Colonic mucosa (tissue), 4 donors: ENCODE results near the gene IMMP2L. TPM values are rescaled to one million over a fixed set of nuclear protein-coding genes. Genes with fewer than 3 reads are reported as not detected.

Experiments
- DNase-seq: peaks from one replicate; pipeline ENCODE4 v3.0.0-alpha.2; 2020
- H3K27ac ChIP-seq: fragments of 200-600 bp; one replicate; pipeline ENCODE4 v1.8.0; 2021
- H3K27me3 ChIP-seq: fragments of 200-600 bp; one replicate; pipeline ENCODE4 v1.8.0; 2021
- H3K36me3 ChIP-seq: fragments of 200-600 bp; one replicate; pipeline ENCODE4 v1.8.0; 2021
- H3K4me1 ChIP-seq: fragments of 200-600 bp; one replicate; pipeline ENCODE4 v1.8.0; 2021; ENCODE audit warnings: mild to moderate bottlenecking
- H3K4me3 ChIP-seq: fragments of 200-600 bp; one replicate; pipeline ENCODE4 v1.8.0; 2021
- H3K9ac ChIP-seq, 2 donors: one replicate each; pipeline ENCODE4 v1.7.0; 2013; ENCODE audit warnings: control low read depth in 2 of 2, low read depth in 2 of 2, low read length in 2 of 2
- H3K9me3 ChIP-seq: fragments of 200-600 bp; one replicate; pipeline ENCODE4 v1.8.0; 2021
- CTCF ChIP-seq: fragments of 200-600 bp; IDR thresholded peaks from one replicate; pipeline ENCODE4 v1.8.0; 2022; ENCODE audit warnings: antibody characterized with exemption, mild to moderate bottlenecking
- intact Hi-C: fragments of 100-400 bp; cut with DNase I; formaldehyde crosslinking; loops from one replicate; pipeline ENCODE4 v1.14.1; 2022
- total RNA-seq, 2 donors: library from RNA; stranded (reverse); fragmentation: NEBNext Ultra II Directional in 1 of 2; extraction: Animal tissue kit (Norgen Biotek cat#: 25700) in 1 of 2; gene quantifications; one replicate each; pipeline ENCODE4 v1.2.1, GENCODE V29; 2021
- donor health status: healthy.
- donor health status: DM: no; HTN: no; CAD: no.
- donor health status: DM: no; HTN: no; CAD: no.

Gene IMMP2L
- total RNA-seq, 2 donors from 2014 or later = 13.4 to 15.4 TPM

DNA sequence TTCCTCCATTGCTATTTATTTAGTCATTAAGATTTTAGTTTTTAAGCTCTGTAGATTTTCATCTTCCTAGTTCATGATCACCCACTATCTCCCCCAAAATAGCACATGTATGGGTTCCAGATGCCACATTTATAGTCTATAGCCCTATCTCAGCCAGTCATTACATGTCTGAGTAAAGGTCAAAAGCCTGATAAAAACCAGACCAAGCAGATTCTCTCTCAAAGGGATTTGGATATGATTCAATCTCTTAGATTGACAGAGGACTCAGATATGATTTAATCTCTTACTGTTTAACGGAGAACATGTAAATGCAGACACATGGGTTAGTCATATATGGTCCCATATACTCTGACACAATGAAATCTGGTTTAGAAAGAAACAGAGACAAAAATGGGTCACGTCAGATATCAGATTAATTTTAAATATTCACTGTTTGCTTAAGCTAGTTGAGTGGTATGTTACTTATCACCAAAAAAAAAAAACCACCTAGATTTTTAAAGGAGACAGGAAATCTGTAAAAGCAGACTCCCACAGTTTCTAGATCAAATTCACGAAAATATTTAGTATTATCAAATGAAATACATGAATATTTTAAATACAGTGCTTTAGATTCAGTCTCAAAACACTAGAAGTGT, 578.4 kb downstream of the IMMP2L start:
- no peak overlapping the region for H3K4me3 ChIP-seq
- no peaks in the 10 kb centered on the region for H3K9me3 ChIP-seq
- no peak for DNase-seq
- no peaks in the 10 kb centered on the region for H3K4me1 ChIP-seq
- no peak overlapping the region for H3K9ac ChIP-seq
- no peaks in the 10 kb centered on the region for H3K27me3 ChIP-seq
- intact Hi-C loops = no loop called here
- H3K27ac ChIP-seq = no peak overlapping the region
- H3K36me3 ChIP-seq = no peaks in the 10 kb centered on the region
- TF ChIP-seq CTCF = no peak

DNA sequence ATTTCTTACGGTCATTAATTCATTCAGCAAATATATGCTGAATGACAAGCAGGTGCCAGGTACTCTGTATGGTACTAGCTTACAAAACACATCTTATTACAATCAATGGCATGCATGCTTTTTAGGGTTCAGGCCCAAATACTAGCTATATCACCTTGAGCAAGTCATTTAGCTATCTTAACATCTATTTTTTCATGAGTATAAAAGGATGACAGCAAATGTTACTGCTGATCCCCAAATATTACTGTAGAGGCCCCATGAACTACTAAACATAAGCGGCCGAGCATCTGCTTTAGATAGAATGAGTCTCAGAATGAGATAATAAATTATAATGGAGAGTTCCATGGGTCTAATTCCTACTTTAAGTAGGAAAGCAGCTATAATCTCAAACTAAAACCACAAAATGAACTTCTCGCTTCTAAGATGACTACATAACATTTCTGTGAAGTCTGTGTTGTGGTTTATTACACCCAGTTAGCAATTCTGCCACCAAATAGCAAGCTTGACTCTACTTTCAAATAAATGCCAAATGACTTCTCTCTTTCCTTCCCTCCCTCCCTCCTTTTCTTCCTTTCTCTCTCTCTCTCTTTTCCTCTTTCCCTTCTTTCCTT, 585.1 kb downstream of the IMMP2L start:
- no peaks in the 10 kb centered on the region for H3K36me3 ChIP-seq
- no peaks in the 10 kb centered on the region for H3K4me1 ChIP-seq
- TF ChIP-seq CTCF = no peak
- no peak for DNase-seq
- no peaks in the 10 kb centered on the region for H3K9me3 ChIP-seq
- H3K9ac ChIP-seq = no peak overlapping the region
- no peaks in the 10 kb centered on the region for H3K27me3 ChIP-seq
- intact Hi-C loops = no loop called here
- H3K27ac ChIP-seq = no peak overlapping the region
- no peak overlapping the region for H3K4me3 ChIP-seq

DNA sequence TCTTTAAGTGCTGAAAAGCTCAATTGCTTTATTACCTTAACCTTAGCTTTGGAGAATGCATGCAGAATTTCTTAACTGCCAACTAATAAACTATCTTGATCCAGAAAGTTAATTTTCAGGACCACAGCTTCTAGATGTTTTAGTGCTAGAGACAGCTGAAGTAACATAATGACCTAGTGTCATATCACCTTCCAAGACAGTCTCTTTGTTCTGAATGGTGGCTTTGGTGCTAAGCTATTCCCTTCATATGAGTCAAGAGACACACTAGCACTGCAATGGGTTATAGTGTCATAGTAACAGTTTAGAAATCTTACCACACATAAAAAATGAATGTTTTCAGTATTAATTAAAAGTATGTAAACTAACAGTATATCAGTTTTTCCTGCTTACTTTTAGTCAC, 586.8 kb downstream of the IMMP2L start:
- Histone ChIP-seq H3K27ac (no peak overlapping the region), H3K4me1 (no peaks in the 10 kb centered on the region), H3K27me3 (no peaks in the 10 kb centered on the region), H3K9me3 (no peaks in the 10 kb centered on the region), H3K36me3 (no peaks in the 10 kb centered on the region), H3K4me3 (no peak overlapping the region), H3K9ac (no peak overlapping the region)
- DNase-seq = no peak
- TF ChIP-seq CTCF = no peak
- intact Hi-C loops = no loop called here

DNA sequence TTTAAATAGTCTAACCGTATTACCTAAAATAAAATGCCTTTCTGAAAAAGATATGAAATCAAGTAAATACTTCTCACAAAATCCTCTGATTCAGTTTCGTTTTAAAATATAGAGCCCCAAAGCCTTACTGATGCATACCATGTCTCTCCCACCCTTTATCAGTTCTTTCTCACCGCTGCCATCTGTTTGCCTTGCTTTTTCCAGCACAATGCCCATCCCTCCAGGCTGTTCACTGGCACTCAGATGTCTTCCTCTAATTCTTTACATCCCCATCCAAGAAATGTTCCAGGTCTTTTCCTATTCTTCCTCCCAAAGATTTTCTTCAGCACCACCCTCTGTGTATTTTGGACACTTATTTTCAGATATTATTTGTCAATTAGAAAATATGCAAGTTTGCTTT, 587.9 kb downstream of the IMMP2L start:
- Histone ChIP-seq H3K27me3 (no peaks in the 10 kb centered on the region), H3K9me3 (no peaks in the 10 kb centered on the region)
- TF ChIP-seq CTCF = no peak

DNA sequence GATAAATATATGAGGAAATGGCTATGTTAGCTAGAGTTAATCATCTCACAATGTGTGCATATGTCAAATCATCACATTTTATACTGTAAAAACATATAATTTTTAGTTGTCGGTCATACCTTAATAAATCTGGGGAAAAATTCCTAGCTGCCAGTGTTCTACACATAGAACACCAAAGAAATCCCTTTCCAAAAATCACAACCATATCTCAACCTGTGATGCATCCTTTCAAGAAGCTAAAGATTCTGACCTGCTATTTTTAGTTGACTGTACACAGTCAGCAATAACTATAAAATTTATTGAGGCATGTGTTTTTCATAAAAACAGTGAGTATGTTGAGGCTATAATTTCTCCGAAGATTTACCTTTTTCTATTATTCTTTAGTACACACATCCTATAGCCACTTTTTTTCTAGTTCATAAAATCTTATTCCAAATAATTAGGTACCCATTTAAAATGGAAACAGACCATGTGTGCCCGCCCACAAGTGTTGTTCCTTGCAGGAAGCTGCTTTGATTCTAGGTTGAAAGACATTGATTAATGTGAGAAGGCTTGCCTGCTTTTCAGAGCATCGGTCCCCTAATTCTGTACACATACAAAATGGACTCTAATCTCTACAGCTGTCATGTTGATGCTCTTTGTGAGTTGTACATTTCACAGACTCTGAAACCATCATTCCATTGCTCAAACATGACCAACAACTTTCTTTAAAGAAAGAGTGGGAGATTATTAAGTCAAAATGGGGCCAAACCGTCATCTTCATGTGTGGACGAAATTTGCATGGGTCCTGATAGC, 588.9 kb downstream of the IMMP2L start:
- Histone ChIP-seq H3K27me3 (no peaks in the 10 kb centered on the region), H3K9me3 (no peaks in the 10 kb centered on the region), H3K4me1 (no peaks in the 10 kb centered on the region), H3K4me3 (no peak overlapping the region), H3K9ac (no peak overlapping the region), H3K27ac (no peak overlapping the region), H3K36me3 (no peaks in the 10 kb centered on the region)
- no peak for TF ChIP-seq CTCF
- intact Hi-C loops = no loop called here
- no peak for DNase-seq

More for the DNA sequence above, 587.9 kb downstream of the IMMP2L start:
- no peak overlapping the region for H3K27ac ChIP-seq
- intact Hi-C loops = no loop called here
- no peak for DNase-seq
- no peaks in the 10 kb centered on the region for H3K4me1 ChIP-seq
- H3K9ac ChIP-seq = no peak overlapping the region
- no peak overlapping the region for H3K4me3 ChIP-seq
- H3K36me3 ChIP-seq = no peaks in the 10 kb centered on the region
